ENCODE measurements around the gene BSN. TPM values are rescaled to one million over a fixed set of nuclear protein-coding genes. Genes with fewer than 3 reads are reported as not detected.

BSN gene
- total RNA-seq, 1 experiment from 2014 or later: 0.28 TPM

GRCh38 chr3:49703956-49704355, 149.7 kb downstream of the BSN start:
- Histone ChIP-seq H4K20me1 (ENCODE audit: insufficient read depth) (no peaks in the 10 kb centered on the region), H3K4me1 (replicated peaks; ENCODE audit: insufficient read depth) (no peaks in the 10 kb centered on the region), H3K79me2 (ENCODE audit: low read depth) (no peaks in the 10 kb centered on the region), H2AFZ (no peak overlapping the region), H3K4me2 (no peak overlapping the region), H3K27ac (no peak overlapping the region), H3F3A (ENCODE audit: insufficient read depth, low read depth) (no peaks in the 10 kb centered on the region), H3K27me3 (ENCODE audit: insufficient read depth, low read depth) (no peaks in the 10 kb centered on the region), H3K36me3 (ENCODE audit: low read depth) (no peaks in the 10 kb centered on the region), H3K4me3 (no peak overlapping the region), H3K9me3 (ENCODE audit: insufficient read depth, low read depth) (no peaks in the 10 kb centered on the region), H3K9me2 (ENCODE audit: insufficient read depth) (no peaks in the 10 kb centered on the region)
- BruUV-seq (replicated peaks): no TSS peak
- intact Hi-C loops (cut with micrococcal nuclease; ENCODE audit: unreplicated experiment): loop anchor here (1.0 to 10.0 kb wide), 3 partner anchors 135 to 481 kb away; no protein-coding TSS in a partner anchor
- ChIA-PET POLR2A (ENCODE audit: unreplicated experiment) (no interaction called here), CTCF (no interaction called here)
- DNase-seq: no peak
- no peak for TF ChIP-seq EZH2 (IDR thresholded peaks at IDR 0.05; ENCODE audit: low read depth)
- no peak for TF ChIP-seq CTCF (conservative IDR thresholded peaks at IDR 0.05)

GRCh38 chr3:49704629-49705028, 150.4 kb downstream of the BSN start:
- Histone ChIP-seq H3K9me3 (ENCODE audit: insufficient read depth, low read depth) (no peaks in the 10 kb centered on the region), H2AFZ (no peak overlapping the region), H3K79me2 (ENCODE audit: low read depth) (no peaks in the 10 kb centered on the region), H3K4me1 (replicated peaks; ENCODE audit: insufficient read depth) (no peaks in the 10 kb centered on the region), H3K9me2 (ENCODE audit: insufficient read depth) (no peaks in the 10 kb centered on the region), H3F3A (ENCODE audit: insufficient read depth, low read depth) (no peaks in the 10 kb centered on the region), H3K27me3 (ENCODE audit: insufficient read depth, low read depth) (no peaks in the 10 kb centered on the region), H4K20me1 (ENCODE audit: insufficient read depth) (no peaks in the 10 kb centered on the region), H3K4me3 (no peak overlapping the region), H3K36me3 (ENCODE audit: low read depth) (no peaks in the 10 kb centered on the region), H3K4me2 (no peak overlapping the region), H3K27ac (no peak overlapping the region)
- intact Hi-C loops (cut with micrococcal nuclease; ENCODE audit: unreplicated experiment): loop anchor here (5.0 to 10.0 kb wide), 2 partner anchors 203 to 480 kb away; no protein-coding TSS in a partner anchor
- no peak for TF ChIP-seq CTCF (conservative IDR thresholded peaks at IDR 0.05)
- no peak for TF ChIP-seq EZH2 (IDR thresholded peaks at IDR 0.05; ENCODE audit: low read depth)
- no peak for DNase-seq
- no TSS peak for BruUV-seq (replicated peaks)
- ChIA-PET POLR2A (ENCODE audit: unreplicated experiment) (no interaction called here), CTCF (no interaction called here)

GRCh38 chr3:49705390-49705960, 151.2 kb downstream of the BSN start:
- H3F3A ChIP-seq (ENCODE audit: insufficient read depth, low read depth): peaks cover 6% of the 10 kb centered on the region; the same call in 1 of the 2 replicates
- no peaks in the 10 kb centered on the region for H3K79me2 ChIP-seq (ENCODE audit: low read depth)
- H3K27ac ChIP-seq: no peak overlapping the region
- no peak overlapping the region for H3K4me3 ChIP-seq
- POLR2A ChIA-PET (ENCODE audit: unreplicated experiment): no interaction called here
- TF ChIP-seq EZH2 (IDR thresholded peaks at IDR 0.05; ENCODE audit: low read depth): no peak
- DNase-seq: no peak
- CTCF ChIA-PET: no interaction called here
- no peaks in the 10 kb centered on the region for H3K4me1 ChIP-seq (replicated peaks; ENCODE audit: insufficient read depth)
- H3K9me2 ChIP-seq (ENCODE audit: insufficient read depth): no peaks in the 10 kb centered on the region
- H3K36me3 ChIP-seq (ENCODE audit: low read depth): no peaks in the 10 kb centered on the region
- H3K9me3 ChIP-seq (ENCODE audit: insufficient read depth, low read depth): no peaks in the 10 kb centered on the region
- H2AFZ ChIP-seq: no peak overlapping the region
- no peaks in the 10 kb centered on the region for H3K27me3 ChIP-seq (ENCODE audit: insufficient read depth, low read depth)
- BruUV-seq (replicated peaks): no TSS peak
- no peak overlapping the region for H3K4me2 ChIP-seq
- intact Hi-C loops (cut with micrococcal nuclease; ENCODE audit: unreplicated experiment): loop anchor here (10.0 kb wide), 1 partner anchor 479 kb away; no protein-coding TSS in a partner anchor
- H4K20me1 ChIP-seq (ENCODE audit: insufficient read depth): no peaks in the 10 kb centered on the region
